Measurements from ENCODE around the gene LRRC56. TPM values are rescaled to one million over a fixed set of nuclear protein-coding genes. Genes with fewer than 3 reads are reported as not detected.
A peak's percentile ranks its signal among the peaks of the same experiment; 100 is the strongest.

LRRC56 gene, protein sequence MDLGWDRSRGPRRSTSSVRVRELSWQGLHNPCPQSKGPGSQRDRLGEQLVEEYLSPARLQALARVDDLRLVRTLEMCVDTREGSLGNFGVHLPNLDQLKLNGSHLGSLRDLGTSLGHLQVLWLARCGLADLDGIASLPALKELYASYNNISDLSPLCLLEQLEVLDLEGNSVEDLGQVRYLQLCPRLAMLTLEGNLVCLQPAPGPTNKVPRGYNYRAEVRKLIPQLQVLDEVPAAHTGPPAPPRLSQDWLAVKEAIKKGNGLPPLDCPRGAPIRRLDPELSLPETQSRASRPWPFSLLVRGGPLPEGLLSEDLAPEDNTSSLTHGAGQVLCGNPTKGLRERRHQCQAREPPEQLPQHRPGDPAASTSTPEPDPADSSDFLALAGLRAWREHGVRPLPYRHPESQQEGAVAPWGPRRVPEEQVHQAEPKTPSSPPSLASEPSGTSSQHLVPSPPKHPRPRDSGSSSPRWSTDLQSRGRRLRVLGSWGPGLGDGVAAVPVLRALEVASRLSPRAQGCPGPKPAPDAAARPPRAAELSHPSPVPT
- 3.8 TPM for polyA plus RNA-seq (2013)

- CTCF ChIA-PET: interaction anchor here (1.4 to 1.7 kb wide), 3 partner anchors 13 to 20 kb away, joined by 3 to 9 read pairs (median 5); no protein-coding TSS in a partner anchor
- Histone ChIP-seq H3K27ac (ENCODE audit: insufficient read depth in 1 of 2, low read depth in 1 of 2, low read length in 2 of 2, poor library complexity in 1 of 2, severe bottlenecking in 2 of 2) (peak within 1 kb of the TSS in 1 of 2 experiments; percentile 49), H3K4me1 (ENCODE audit: control extremely low read depth in 1 of 4, control insufficient read depth in 4 of 4, insufficient read depth in 4 of 4, low read length in 3 of 4) (peaks cover 0 to 38% (median 34%) of the 10 kb centered on the region in 4 experiments), H3K27me3 (replicated peaks in 2 of 5; ENCODE audit: control insufficient read depth in 4 of 5, insufficient read depth in 5 of 5, low read length in 4 of 5) (no peaks in the 10 kb centered on the region), H3K4me3 (ENCODE audit: control insufficient read depth in 1 of 7, extremely low read depth in 1 of 7, insufficient read depth in 4 of 7, low read depth in 2 of 7, low read length in 6 of 7) (peak within 1 kb of the TSS in 6 of 7 experiments; percentile 6 to 85 (median 65)), H3K9me3 (ENCODE audit: control extremely low read depth in 1 of 5, control insufficient read depth in 4 of 5, insufficient read depth in 2 of 5, low read depth in 1 of 5, low read length in 4 of 5) (no peaks in the 10 kb centered on the region), H3K36me3 (ENCODE audit: control insufficient read depth in 4 of 4, insufficient read depth in 4 of 4, low read length in 3 of 4) (peaks cover 2 to 19% (median 15%) of the 10 kb centered on the region in 4 experiments)
- peak; percentile 90 to 92 (median 91) for DNase-seq
- WGBS (ENCODE audit: insufficient coverage): under 1% methylated on average over 93 of the region's 93 CpGs
- POLR2A ChIA-PET: no interaction called here
These were observed at the start of gene LRRC56 for GRCh38 chr11:536841-537621. LRRC56 (plus strand) TSS chr11:537527; CDS start chr11:540685, 3,158 bp downstream.

GRCh38 chr11:487571-488021 is 49.7 kb upstream of the LRRC56 start:
- CTCF ChIA-PET: no interaction called here
- H3K4me3 ChIP-seq (ENCODE audit: control insufficient read depth in 1 of 7, extremely low read depth in 1 of 7, insufficient read depth in 4 of 7, low read depth in 2 of 7, low read length in 6 of 7): no peak overlapping the region
- H3K36me3 ChIP-seq (ENCODE audit: control insufficient read depth in 4 of 4, insufficient read depth in 4 of 4, low read length in 3 of 4): peaks cover 2 to 33% (median 17%) of the 10 kb centered on the region in 4 experiments
- WGBS (ENCODE audit: insufficient coverage): 98% methylated on average over 19 of the region's 22 CpGs
- H3K9me3 ChIP-seq (ENCODE audit: control extremely low read depth in 1 of 5, control insufficient read depth in 4 of 5, insufficient read depth in 2 of 5, low read depth in 1 of 5, low read length in 4 of 5): peaks cover 0 to 4% (median 2%) of the 10 kb centered on the region in 5 experiments
- H3K27me3 ChIP-seq (replicated peaks in 2 of 5; ENCODE audit: control insufficient read depth in 4 of 5, insufficient read depth in 5 of 5, low read length in 4 of 5): no peaks in the 10 kb centered on the region
- DNase-seq: no peak
- no peak overlapping the region for H3K27ac ChIP-seq (ENCODE audit: insufficient read depth in 1 of 2, low read depth in 1 of 2, low read length in 2 of 2, poor library complexity in 1 of 2, severe bottlenecking in 2 of 2)
- no peaks in the 10 kb centered on the region for H3K4me1 ChIP-seq (ENCODE audit: control extremely low read depth in 1 of 4, control insufficient read depth in 4 of 4, insufficient read depth in 4 of 4, low read length in 3 of 4)
- POLR2A ChIA-PET: interaction anchor here (0.6 kb wide), 1 partner anchor 105 kb away, joined by 4 read pairs; no protein-coding TSS in a partner anchor

- peaks cover 2 to 36% (median 20%) of the 10 kb centered on the region in 4 experiments for H3K36me3 ChIP-seq (ENCODE audit: control insufficient read depth in 4 of 4, insufficient read depth in 4 of 4, low read length in 3 of 4)
- H3K4me1 ChIP-seq (ENCODE audit: control extremely low read depth in 1 of 4, control insufficient read depth in 4 of 4, insufficient read depth in 4 of 4, low read length in 3 of 4): no peaks in the 10 kb centered on the region
- POLR2A ChIA-PET: no interaction called here
- peaks cover 0 to 3% (median 2%) of the 10 kb centered on the region in 5 experiments for H3K9me3 ChIP-seq (ENCODE audit: control extremely low read depth in 1 of 5, control insufficient read depth in 4 of 5, insufficient read depth in 2 of 5, low read depth in 1 of 5, low read length in 4 of 5)
- no peak for DNase-seq
- 100% methylated on average over 21 of the region's 25 CpGs for WGBS (ENCODE audit: insufficient coverage)
- H3K27me3 ChIP-seq (replicated peaks in 2 of 5; ENCODE audit: control insufficient read depth in 4 of 5, insufficient read depth in 5 of 5, low read length in 4 of 5): no peaks in the 10 kb centered on the region
- H3K4me3 ChIP-seq (ENCODE audit: control insufficient read depth in 1 of 7, extremely low read depth in 1 of 7, insufficient read depth in 4 of 7, low read depth in 2 of 7, low read length in 6 of 7): no peak overlapping the region
- CTCF ChIA-PET: no interaction called here
- H3K27ac ChIP-seq (ENCODE audit: insufficient read depth in 1 of 2, low read depth in 1 of 2, low read length in 2 of 2, poor library complexity in 1 of 2, severe bottlenecking in 2 of 2): no peak overlapping the region
These were observed 49.3 kb upstream of the LRRC56 start for GRCh38 chr11:488062-488461.

DNA sequence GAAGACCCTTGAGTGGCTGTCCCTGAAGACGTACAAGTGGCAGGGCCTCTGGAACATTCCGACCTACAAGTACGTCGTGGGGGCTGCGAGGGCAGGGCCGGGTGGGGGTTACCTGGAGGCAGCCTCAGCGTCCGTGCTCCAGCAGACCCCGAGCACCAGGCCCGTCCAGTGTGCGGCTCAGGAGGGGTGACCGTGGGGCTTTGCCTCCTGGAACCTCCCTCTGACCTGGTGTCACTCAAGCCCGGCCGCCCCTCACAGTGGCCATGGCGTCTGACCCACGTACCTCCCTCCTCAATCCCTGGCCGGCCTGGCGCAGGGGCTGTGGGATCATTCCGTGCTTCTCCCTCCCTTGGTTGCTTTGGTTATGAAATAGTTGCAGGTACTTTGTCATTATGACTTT is 48.7 kb upstream of the LRRC56 start:
- WGBS (ENCODE audit: insufficient coverage): over 99% methylated on average over 16 of the region's 19 CpGs
- CTCF ChIA-PET: no interaction called here
- DNase-seq: no peak

GRCh38 chr11:488992-489391 is 48.3 kb upstream of the LRRC56 start:
- POLR2A ChIA-PET: no interaction called here
- DNase-seq: no peak
- H3K36me3 ChIP-seq (ENCODE audit: control insufficient read depth in 4 of 4, insufficient read depth in 4 of 4, low read length in 3 of 4): peaks cover 2 to 39% (median 25%) of the 10 kb centered on the region in 4 experiments
- no peak overlapping the region for H3K27ac ChIP-seq (ENCODE audit: insufficient read depth in 1 of 2, low read depth in 1 of 2, low read length in 2 of 2, poor library complexity in 1 of 2, severe bottlenecking in 2 of 2)
- H3K27me3 ChIP-seq (replicated peaks in 2 of 5; ENCODE audit: control insufficient read depth in 4 of 5, insufficient read depth in 5 of 5, low read length in 4 of 5): no peaks in the 10 kb centered on the region
- WGBS (ENCODE audit: insufficient coverage): 98% methylated on average over 19 of the region's 19 CpGs
- H3K4me3 ChIP-seq (ENCODE audit: control insufficient read depth in 1 of 7, extremely low read depth in 1 of 7, insufficient read depth in 4 of 7, low read depth in 2 of 7, low read length in 6 of 7): no peak overlapping the region
- H3K4me1 ChIP-seq (ENCODE audit: control extremely low read depth in 1 of 4, control insufficient read depth in 4 of 4, insufficient read depth in 4 of 4, low read length in 3 of 4): no peaks in the 10 kb centered on the region
- peaks cover 0 to 2% (median 0%) of the 10 kb centered on the region in 5 experiments for H3K9me3 ChIP-seq (ENCODE audit: control extremely low read depth in 1 of 5, control insufficient read depth in 4 of 5, insufficient read depth in 2 of 5, low read depth in 1 of 5, low read length in 4 of 5)
- CTCF ChIA-PET: no interaction called here

More for the DNA sequence above, 48.7 kb upstream of the LRRC56 start:
- H3K4me1 ChIP-seq (ENCODE audit: control extremely low read depth in 1 of 4, control insufficient read depth in 4 of 4, insufficient read depth in 4 of 4, low read length in 3 of 4): no peaks in the 10 kb centered on the region
- no peak overlapping the region for H3K4me3 ChIP-seq (ENCODE audit: control insufficient read depth in 1 of 7, extremely low read depth in 1 of 7, insufficient read depth in 4 of 7, low read depth in 2 of 7, low read length in 6 of 7)
- H3K9me3 ChIP-seq (ENCODE audit: control extremely low read depth in 1 of 5, control insufficient read depth in 4 of 5, insufficient read depth in 2 of 5, low read depth in 1 of 5, low read length in 4 of 5): peaks cover 0 to 3% (median under 1%) of the 10 kb centered on the region in 5 experiments
- H3K27me3 ChIP-seq (replicated peaks in 2 of 5; ENCODE audit: control insufficient read depth in 4 of 5, insufficient read depth in 5 of 5, low read length in 4 of 5): no peaks in the 10 kb centered on the region
- H3K27ac ChIP-seq (ENCODE audit: insufficient read depth in 1 of 2, low read depth in 1 of 2, low read length in 2 of 2, poor library complexity in 1 of 2, severe bottlenecking in 2 of 2): no peak overlapping the region
- H3K36me3 ChIP-seq (ENCODE audit: control insufficient read depth in 4 of 4, insufficient read depth in 4 of 4, low read length in 3 of 4): peaks cover 2 to 37% (median 23%) of the 10 kb centered on the region in 4 experiments
- POLR2A ChIA-PET: no interaction called here

DNA sequence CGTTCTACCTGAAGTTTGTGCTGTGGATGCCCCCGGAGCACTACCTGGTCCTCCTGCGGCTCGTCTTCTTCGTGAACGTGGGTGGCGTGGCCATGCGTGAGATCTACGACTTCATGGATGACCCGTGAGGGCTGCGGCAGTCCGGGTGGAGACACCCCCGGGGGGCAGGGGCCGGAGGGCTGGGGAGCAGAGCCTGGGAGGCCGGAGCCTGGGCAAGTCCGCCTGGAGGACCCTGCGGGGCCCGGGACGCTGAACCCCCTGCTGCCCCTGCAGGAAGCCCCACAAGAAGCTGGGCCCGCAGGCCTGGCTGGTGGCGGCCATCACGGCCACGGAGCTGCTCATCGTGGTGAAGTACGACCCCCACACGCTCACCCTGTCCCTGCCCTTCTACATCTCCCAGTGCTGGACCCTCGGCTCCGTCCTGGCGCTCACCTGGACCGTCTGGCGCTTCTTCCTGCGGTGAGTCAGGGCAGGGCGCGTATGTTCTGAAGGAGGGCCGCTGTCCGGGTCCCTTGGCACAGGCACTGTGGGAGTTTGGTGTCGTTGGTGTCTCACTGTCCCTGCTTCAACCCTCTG is 47.6 kb upstream of the LRRC56 start:
- no peaks in the 10 kb centered on the region for H3K27me3 ChIP-seq (replicated peaks in 2 of 5; ENCODE audit: control insufficient read depth in 4 of 5, insufficient read depth in 5 of 5, low read length in 4 of 5)
- CTCF ChIA-PET: no interaction called here
- POLR2A ChIA-PET: no interaction called here
- DNase-seq: no peak
- no peaks in the 10 kb centered on the region for H3K9me3 ChIP-seq (ENCODE audit: control extremely low read depth in 1 of 5, control insufficient read depth in 4 of 5, insufficient read depth in 2 of 5, low read depth in 1 of 5, low read length in 4 of 5)
- no peak overlapping the region for H3K27ac ChIP-seq (ENCODE audit: insufficient read depth in 1 of 2, low read depth in 1 of 2, low read length in 2 of 2, poor library complexity in 1 of 2, severe bottlenecking in 2 of 2)
- WGBS (ENCODE audit: insufficient coverage): 96% methylated on average over 37 of the region's 37 CpGs
- H3K36me3 ChIP-seq (ENCODE audit: control insufficient read depth in 4 of 4, insufficient read depth in 4 of 4, low read length in 3 of 4): peaks cover 2 to 46% (median 29%) of the 10 kb centered on the region in 4 experiments
- H3K4me3 ChIP-seq (ENCODE audit: control insufficient read depth in 1 of 7, extremely low read depth in 1 of 7, insufficient read depth in 4 of 7, low read depth in 2 of 7, low read length in 6 of 7): no peak overlapping the region
- no peaks in the 10 kb centered on the region for H3K4me1 ChIP-seq (ENCODE audit: control extremely low read depth in 1 of 4, control insufficient read depth in 4 of 4, insufficient read depth in 4 of 4, low read length in 3 of 4)
